Heart right ventricle (tissue), 16 donors: ENCODE results near the gene AAK1. TPM values are rescaled to one million over a fixed set of nuclear protein-coding genes. Genes with fewer than 3 reads are reported as not detected.
"Not testable (repeated sequence)": the region's sequence is repeated elsewhere in the genome, so short reads cannot be mapped to it uniquely, and the experiment has no call there.

Source experiments
- ATAC-seq, 8 donors: fragments of 200-7000 bp; cut with Tn5 transposase; one replicate each; pipeline ENCODE4 v1.9.1; 2020; ENCODE audit warnings: mild to moderate bottlenecking in 8 of 8, moderate library complexity in 8 of 8, moderate number of reproducible peaks in 1 of 8
- DNase-seq, 2 donors: peaks; one replicate each; pipeline ENCODE4 v3.0.0-alpha.2; 2020
- H3K27ac ChIP-seq, 10 donors: fragments of 200-600 bp; sonication (generic) in 2 of 10; one replicate each; pipeline versions ENCODE4 v1.5.0 to v1.8.0; 2020 to 2022; ENCODE audit warnings: mild to moderate bottlenecking in 3 of 10
- H3K27me3 ChIP-seq, 7 donors: fragments of 200-600 bp; one replicate each; pipeline ENCODE4 v1.8.0; 2021 to 2022; ENCODE audit warnings: mild to moderate bottlenecking in 2 of 7
- H3K36me3 ChIP-seq, 9 donors: fragments of 200-600 bp; sonication (generic) in 1 of 9; one replicate each; pipeline versions ENCODE4 v1.5.0 to v1.8.0; 2020 to 2022; ENCODE audit warnings: mild to moderate bottlenecking in 2 of 9
- H3K4me1 ChIP-seq, 9 donors: fragments of 200-600 bp; sonication (generic) in 1 of 9; one replicate each; pipeline versions ENCODE4 v1.5.0 to v1.8.0; 2020 to 2022; ENCODE audit warnings: mild to moderate bottlenecking in 4 of 9
- H3K4me3 ChIP-seq, 10 donors: fragments of 200-600 bp; sonication (generic) in 2 of 10; one replicate each; pipeline versions ENCODE4 v1.5.0 to v1.8.0; 2020 to 2022; ENCODE audit warnings: mild to moderate bottlenecking in 7 of 10, moderate library complexity in 2 of 10
- H3K9me3 ChIP-seq, 11 donors: fragments of 200-600 bp in 10 of 11; sonication (generic) in 2 of 11; one replicate each; pipeline versions ENCODE4 v1.5.0 to v1.8.0; 2013 to 2022; ENCODE audit warnings: mild to moderate bottlenecking in 2 of 11, control low read depth in 1 of 11, moderate library complexity in 1 of 11
- CTCF ChIP-seq, 9 donors: fragments of 200-600 bp; sonication (generic) in 2 of 9; IDR thresholded peaks; one replicate each; pipeline versions ENCODE4 v1.5.0 to v1.8.0; 2021 to 2022; ENCODE audit warnings: antibody characterized with exemption in 9 of 9, mild to moderate bottlenecking in 5 of 9, moderate library complexity in 1 of 9
- WGBS, 2 donors: extraction: QIAGEN DNeasy Blood & Tissue Kit; methylation state at CpG; one replicate each; pipeline ENCODE4 v1.1.7; 2013; ENCODE audit warnings: inconsistent platforms in 1 of 2; 5-methylcytosine and 5-hydroxymethylcytosine counted together
- intact Hi-C, 10 donors: fragments of 100-400 bp; cut with DNase I; formaldehyde crosslinking; loops; one replicate each; pipeline versions ENCODE4 v1.11.1 to v1.14.2; 2022
- polyA plus RNA-seq, 2 donors: library from polyadenylated mRNA; stranded (reverse); fragments of 200-250 nt; gene quantifications; one replicate each; pipeline ENCODE4 v1.2.3, GENCODE V29; 2013
- total RNA-seq, 10 donors: library from RNA; stranded (reverse); fragmentation: NEBNext Ultra II Directional in 3 of 10; extraction: Animal tissue kit (Norgen Biotek cat#: 25700) in 3 of 10; gene quantifications; one replicate each; pipeline versions ENCODE4 v1.2.1 to v1.2.4, GENCODE V29; 2021 to 2023
- donor health status: Arrhythmogenic right ventricular cardiomyopathy.
- donor health status: ischemic (EF 13 %, LVEDD 7.1; RV severe dilation, severe dysfunction).
- donor health status: healthy with polysubstance abuse.
- donor health status: DM: no; HTN: yes; CAD: no.
- donor health status: DM: no; HTN: no; CAD: no.
- donor health status: ischemic (EF 25% LVEDD 6.9; RV normal size, moderate dysfunction).
- donor health status: ischemic (EF 25% LVEDD 5.7; RV mildly dilated, moderate dysfunction).
- donor health status: healthy.
- donor health status: DM: yes; HTN: yes; CAD: no.
- donor health status: Ischemic cardiomyopathy.
- donor health status: ischemic (EF 35%, LVEDD 5.7; RV mildly dilated, moderate dysfunction).
- donor health status: nonischemic (EF 11% LVEDD 7.7; RV severe dilation, severe dysfunction).
- donor health status: DM: yes; HTN: yes; CAD: no.
- donor health status: PGD.
- donor health status: ischemic (EF 29% LVEDD 5.4; RV normal size, mild dysfunction).
- donor health status: nonischemic (EF 23%, LVEDD 6.1; RV moderate dilation, normal function).

AAK1 gene
- total and polyA plus RNA-seq, 12 donors = 10.1 to 148 (median 116) TPM

GRCh38 chr2:69577467-69578197 is 65.9 kb downstream of the AAK1 start:
- Histone ChIP-seq H3K27ac (peak overlapping the region in 7 of 10 donors; percentile 20 to 63 (median 45)), H3K9me3 (no peaks in the 10 kb centered on the region), H3K27me3 (no peaks in the 10 kb centered on the region), H3K4me3 (no peak overlapping the region), H3K36me3 (no peaks in the 10 kb centered on the region), H3K4me1 (peaks cover 10 to 91% (median 57%) of the 10 kb centered on the region in 9 donors)
- DNase-seq (no peak), ATAC-seq (peak in 6 of 8 donors; percentile 14 to 68 (median 44))
- no peak for TF ChIP-seq CTCF (IDR thresholded peaks at IDR 0.05)
- intact Hi-C loops = loop anchor here in 3 of 10 donors (5.0 to 10.0 kb wide), 2 partner anchors 47 to 65 kb away; partner anchors contain the start of gene AAK1 (in 2 of the 3)
- 79 to 83% methylated on average over 5 of the region's 5 CpGs for whole genome bisulfite sequencing, 2 donors

- Histone ChIP-seq H3K27me3 (no peaks in the 10 kb centered on the region), H3K36me3 (no peaks in the 10 kb centered on the region), H3K4me3 (no peak overlapping the region), H3K4me1 (peaks cover 15 to 91% (median 58%) of the 10 kb centered on the region in 9 donors), H3K27ac (peak overlapping the region in 4 of 10 donors; percentile 33 to 63 (median 56)), H3K9me3 (no peaks in the 10 kb centered on the region)
- no peak for TF ChIP-seq CTCF (IDR thresholded peaks at IDR 0.05)
- 76 to 77% methylated on average over 5 of the region's 5 CpGs for WGBS, 2 donors
- intact Hi-C loops = loop anchor here in 3 of 10 donors (5.0 to 10.0 kb wide), 2 partner anchors 48 to 65 kb away; partner anchors contain the start of gene AAK1 (in 2 of the 3)
- peak in 7 of 8 donors; percentile 27 to 65 (median 37) for ATAC-seq
- DNase-seq = no peak
Observed at GRCh38 chr2:69576880-69577279, 66.7 kb downstream of the AAK1 start.

GRCh38 chr2:69575926-69576325 is 67.6 kb downstream of the AAK1 start:
- ATAC-seq = no peak
- H3K4me3 ChIP-seq = no peak overlapping the region
- no peaks in the 10 kb centered on the region for H3K9me3 ChIP-seq
- 95 to 97% methylated on average over 1 of the region's 1 CpG for WGBS, 2 donors
- H3K27ac ChIP-seq = peak overlapping the region in 3 of 10 donors; percentile 5 to 42 (median 12)
- H3K4me1 ChIP-seq = peaks cover 16 to 91% (median 59%) of the 10 kb centered on the region in 9 donors
- no peak for TF ChIP-seq CTCF (IDR thresholded peaks at IDR 0.05)
- intact Hi-C loops = loop anchor here in 3 of 10 donors (5.0 to 10.0 kb wide), 2 partner anchors 49 to 66 kb away; partner anchors contain the start of gene AAK1 (in 2 of the 3)
- DNase-seq = no peak
- no peaks in the 10 kb centered on the region for H3K36me3 ChIP-seq
- no peaks in the 10 kb centered on the region for H3K27me3 ChIP-seq

GRCh38 chr2:69575371-69575770 is 68.2 kb downstream of the AAK1 start:
- intact Hi-C loops = loop anchor here in 3 of 10 donors (5.0 to 10.0 kb wide), 2 partner anchors 49 to 67 kb away; partner anchors contain the start of gene AAK1 (in 2 of the 3)

More at GRCh38 chr2:69575371-69575770, 68.2 kb downstream of the AAK1 start:
- peaks cover 16 to 91% (median 64%) of the 10 kb centered on the region in 9 donors for H3K4me1 ChIP-seq
- H3K27me3 ChIP-seq, H3K9me3 ChIP-seq, H3K36me3 ChIP-seq, H3K4me3 ChIP-seq, DNase-seq, ATAC-seq: not testable (repeated sequence)
- WGBS, 2 donors = 96 to 98% methylated on average over 13 of the region's 13 CpGs
- H3K27ac ChIP-seq = peak overlapping the region in 1 of 10 donors; percentile 42
